GM11168 (cell line): Measurements from ENCODE around the gene GABRE.
"Not testable (repeated sequence)": the region's sequence is repeated elsewhere in the genome, so short reads cannot be mapped to it uniquely, and the experiment has no call there.

Experiments used
- in situ Hi-C: fragments of 300-500 bp; cut with MboI; formaldehyde crosslinking; loops from one replicate; pipeline ENCODE4 v1.12.0; 2022; ENCODE audit warnings: low sequenced_read_pairs; ENCODE audit not compliant: unreplicated experiment

The GABRE gene

GRCh38 chrX:151973060-151973661 lies 1.3 kb downstream of the GABRE start:
- in situ Hi-C loops, result no loop called here

GRCh38 chrX:151970661-151971060 lies 3.8 kb downstream of the GABRE start:
- in situ Hi-C loops, result no loop called here

DNA sequence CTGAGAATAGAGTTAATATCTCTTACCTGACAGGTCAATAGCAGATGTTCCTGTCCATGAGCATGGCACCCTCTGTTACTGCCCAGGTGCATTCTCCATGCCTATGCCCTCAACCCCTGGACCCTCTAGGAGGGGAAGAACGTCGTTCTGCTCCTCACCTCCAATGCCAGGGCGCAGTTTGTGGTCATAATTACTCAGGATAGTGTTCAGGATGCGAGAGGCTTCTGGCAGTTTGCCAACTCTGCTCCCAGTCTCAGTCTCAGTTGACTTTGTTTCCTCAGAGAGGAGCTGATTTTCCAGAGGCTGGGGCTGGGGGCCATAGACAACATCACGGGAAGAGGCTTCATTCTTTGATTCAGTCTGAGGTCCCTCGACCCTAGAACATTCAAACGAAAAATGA lies 4.4 kb downstream of the GABRE start:
- in situ Hi-C loops, result no loop called here

GRCh38 chrX:151966236-151966635 lies 8.2 kb downstream of the GABRE start:
- in situ Hi-C loops, result no loop called here

DNA sequence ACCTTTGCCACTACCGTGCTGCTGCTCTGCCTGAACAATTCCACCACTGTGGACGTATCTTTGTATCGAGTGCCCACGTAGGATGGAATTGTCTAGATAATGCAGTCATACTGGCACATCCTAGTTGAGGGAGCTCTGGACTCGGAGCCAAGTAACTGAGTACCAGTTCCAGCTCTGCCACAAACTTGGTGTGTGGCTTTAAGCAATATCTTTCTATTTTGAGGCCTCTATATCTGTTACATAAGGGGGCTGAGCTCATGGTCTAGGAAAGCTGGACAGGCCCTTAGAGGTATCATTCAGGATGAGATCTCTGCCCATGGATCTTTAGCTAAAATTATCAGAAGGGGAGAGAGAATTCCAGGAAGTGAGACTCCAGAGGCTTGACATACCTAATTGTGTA lies 12.4 kb downstream of the GABRE start:
- in situ Hi-C loops, result no loop called here

GRCh38 chrX:151958101-151958500 lies 16.4 kb downstream of the GABRE start:
- in situ Hi-C loops, result no loop called here

DNA sequence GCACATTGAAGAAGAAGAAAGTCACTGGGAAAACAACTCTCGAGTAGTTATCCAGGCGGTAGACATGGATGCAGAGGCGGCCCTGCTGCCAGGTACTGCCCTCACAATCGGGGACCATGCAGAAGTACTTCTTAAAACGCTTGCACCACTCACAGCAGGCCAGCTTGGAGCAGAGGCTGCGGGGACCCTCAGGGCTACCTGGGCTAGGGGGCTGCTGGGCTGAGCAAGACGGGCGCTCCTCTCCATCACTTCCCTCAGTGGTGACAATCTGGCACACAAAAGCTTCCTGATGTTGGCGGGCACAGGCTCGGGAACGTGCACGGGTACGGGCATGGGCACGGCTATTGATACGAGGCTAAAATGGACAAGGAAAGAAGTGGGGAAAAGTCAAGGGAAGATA lies 19.7 kb downstream of the GABRE start:
- in situ Hi-C loops, result no loop called here

DNA sequence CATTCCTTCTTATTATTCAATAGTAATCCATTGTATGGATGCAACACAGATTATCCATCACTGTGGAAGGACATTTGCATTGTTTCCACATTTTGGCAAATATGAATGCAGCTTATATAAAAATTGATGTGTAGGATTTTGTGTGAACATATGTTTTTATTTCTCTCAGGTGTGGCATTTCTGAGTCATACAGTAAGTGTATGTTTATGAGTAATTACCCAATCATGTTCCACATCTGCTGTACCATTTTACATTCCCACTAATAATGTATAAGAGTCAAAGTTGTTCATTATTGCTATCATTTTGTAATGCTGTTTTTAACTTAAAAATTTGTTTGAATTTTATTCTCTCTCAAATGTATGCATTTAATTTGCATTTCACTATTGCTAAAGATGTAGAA lies 36.3 kb downstream of the GABRE start:
- in situ Hi-C loops, result no loop called here

- in situ Hi-C loops, result no loop called here
These were observed 39.1 kb downstream of the GABRE start for GRCh38 chrX:151935358-151935757.

- in situ Hi-C loops, result no loop called here
These were observed 45.4 kb downstream of the GABRE start for GRCh38 chrX:151929126-151929525.

DNA sequence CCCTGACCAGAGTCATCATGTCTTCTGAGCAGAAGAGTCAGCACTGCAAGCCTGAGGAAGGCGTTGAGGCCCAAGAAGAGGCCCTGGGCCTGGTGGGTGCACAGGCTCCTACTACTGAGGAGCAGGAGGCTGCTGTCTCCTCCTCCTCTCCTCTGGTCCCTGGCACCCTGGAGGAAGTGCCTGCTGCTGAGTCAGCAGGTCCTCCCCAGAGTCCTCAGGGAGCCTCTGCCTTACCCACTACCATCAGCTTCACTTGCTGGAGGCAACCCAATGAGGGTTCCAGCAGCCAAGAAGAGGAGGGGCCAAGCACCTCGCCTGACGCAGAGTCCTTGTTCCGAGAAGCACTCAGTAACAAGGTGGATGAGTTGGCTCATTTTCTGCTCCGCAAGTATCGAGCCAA lies 50.8 kb downstream of the GABRE start:
- in situ Hi-C loops, result no loop called here

GRCh38 chrX:151922692-151923091 lies 51.8 kb downstream of the GABRE start:
- in situ Hi-C loops, result no loop called here

DNA sequence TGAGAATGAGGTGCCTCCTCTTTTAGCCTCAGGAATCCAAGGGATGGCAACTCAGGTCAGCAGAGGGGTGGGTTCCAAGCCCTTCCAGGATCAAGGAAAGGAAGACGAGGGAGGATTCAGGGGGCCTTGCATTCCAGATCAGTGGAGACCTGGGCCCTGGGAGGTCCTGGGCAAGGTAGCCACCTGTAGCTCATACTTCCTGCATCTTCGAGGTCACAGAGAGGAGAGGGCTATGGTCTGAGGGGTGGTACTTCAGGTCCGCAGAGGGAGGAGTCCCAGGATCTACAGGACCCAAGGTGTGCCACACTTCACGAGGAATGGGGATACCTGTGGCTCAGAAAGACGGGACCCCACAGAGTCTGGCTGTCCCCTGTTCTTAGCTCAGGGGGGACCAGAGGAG lies 52.6 kb downstream of the GABRE start:
- in situ Hi-C loops, result no loop called here

- in situ Hi-C loops, result no loop called here
These were observed 53.2 kb downstream of the GABRE start for GRCh38 chrX:151921292-151921691.

- in situ Hi-C loops, result no loop called here
These were observed 53.9 kb downstream of the GABRE start for GRCh38 chrX:151920530-151920929.

- in situ Hi-C loops, result no loop called here
These were observed 54.4 kb downstream of the GABRE start for GRCh38 chrX:151920101-151920500.

DNA sequence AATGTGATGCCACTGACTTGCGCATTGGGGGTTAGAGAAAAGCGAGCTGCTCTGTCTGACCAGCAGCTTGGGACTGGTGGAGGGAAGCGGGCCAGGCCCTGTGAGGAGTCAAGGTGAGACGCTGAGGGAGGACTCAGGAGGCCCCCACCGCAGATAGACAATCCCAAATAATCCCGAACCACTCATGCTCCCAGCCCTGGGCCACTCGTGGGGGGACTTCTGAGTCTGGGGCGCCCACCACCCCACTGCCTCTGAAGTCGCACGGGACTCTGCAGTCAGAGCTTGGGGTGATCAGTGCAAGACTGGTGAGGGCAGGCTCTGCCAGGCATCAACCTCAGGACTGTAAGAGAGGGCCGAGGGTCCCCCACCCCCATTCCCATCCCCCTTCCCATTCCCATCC lies 54.9 kb downstream of the GABRE start:
- in situ Hi-C loops, result no loop called here

DNA sequence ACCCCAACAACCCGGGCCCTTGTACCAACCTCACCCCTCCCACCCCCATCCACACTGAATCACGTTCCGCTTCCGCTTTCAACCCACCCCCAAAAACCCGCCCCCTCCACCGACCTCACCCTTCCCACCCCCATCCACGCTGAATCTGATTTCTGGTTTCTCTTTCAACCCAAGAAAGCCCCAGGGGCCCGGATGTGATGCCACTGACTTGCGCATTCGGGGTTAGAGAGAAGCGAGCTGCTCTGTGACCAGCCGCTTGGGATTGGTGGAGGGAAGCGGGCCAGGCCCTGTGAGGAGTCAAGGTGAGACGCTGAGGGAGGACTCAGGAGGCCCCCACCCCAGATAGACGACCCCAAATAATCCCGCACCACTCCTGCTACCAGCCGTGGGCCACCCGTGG lies 55.7 kb downstream of the GABRE start:
- in situ Hi-C loops, result not testable (repeated sequence)

- in situ Hi-C loops, result no loop called here
These were observed 61.7 kb downstream of the GABRE start, which contains the start of gene MAGEA4 for GRCh38 chrX:151912780-151913179. Gene MAGEA4 (plus strand): TSS chrX:151912889. CDS start chrX:151923665, 10,776 bp downstream.

DNA sequence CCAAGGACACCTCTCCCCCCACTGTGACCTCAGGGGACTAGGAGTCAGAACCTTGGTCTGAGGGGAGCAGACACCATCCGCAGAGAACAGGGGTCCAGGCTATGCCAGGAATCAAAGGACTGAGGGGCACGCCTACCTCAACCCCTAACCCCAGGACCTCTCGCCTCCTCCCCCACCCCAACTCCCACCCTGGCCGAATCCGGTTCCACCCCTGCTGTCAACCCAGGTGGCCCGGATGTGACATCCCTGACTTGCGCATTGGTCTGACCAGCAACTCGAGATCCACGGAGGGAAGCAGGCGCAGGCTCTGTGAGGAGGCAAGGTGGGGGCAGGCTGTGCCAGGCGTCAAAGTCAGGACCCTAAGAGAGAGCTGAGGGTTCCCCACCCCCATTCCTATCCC lies 62.3 kb downstream of the GABRE start:
- in situ Hi-C loops, result no loop called here

DNA sequence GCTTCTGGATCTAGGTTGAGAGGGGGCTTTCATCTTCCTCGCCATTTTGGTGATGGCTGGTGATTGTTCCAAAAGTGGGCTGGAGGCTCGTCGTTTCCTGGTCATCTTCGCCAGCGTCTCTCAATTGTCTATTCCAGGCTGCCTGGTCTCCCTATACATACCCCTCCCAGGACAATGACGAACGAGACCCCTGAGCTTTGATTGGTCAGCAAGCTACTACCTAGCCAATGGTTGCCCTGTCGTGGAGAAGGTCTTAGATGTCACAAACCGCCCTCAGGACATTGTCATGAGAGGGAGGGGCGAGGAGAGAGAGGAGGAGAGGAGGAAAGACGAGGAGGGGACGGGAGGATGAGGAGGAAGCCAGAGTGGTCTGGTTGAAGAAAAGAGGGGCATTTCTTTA lies 69.5 kb downstream of the GABRE start:
- in situ Hi-C loops, result no loop called here
